Uterus (tissue), 4 donors: Measurements from ENCODE around the gene MYH11. TPM values are rescaled to one million over a fixed set of nuclear protein-coding genes. Genes with fewer than 3 reads are reported as not detected.

ENCODE experiments used
- DNase-seq, 2 donors: peaks; one replicate each; pipeline ENCODE4 v3.0.0-alpha.2; 2019 to 2020
- H3K27ac ChIP-seq, 2 donors: fragments of 200-600 bp; sonication (generic); 1 replicate in 1 of 2; 2 replicates in 1 of 2; pipeline ENCODE4 v1.5.1; 2016 to 2018
- H3K27me3 ChIP-seq, 2 donors: fragments of 200-600 bp; sonication (generic); one replicate each; pipeline ENCODE4 v1.5.1; 2018 to 2019; ENCODE audit warnings: control low read depth in 1 of 2
- H3K36me3 ChIP-seq, 2 donors: fragments of 200-600 bp; sonication (generic); one replicate each; pipeline ENCODE4 v1.5.1; 2019; ENCODE audit warnings: control low read depth in 1 of 2
- H3K4me1 ChIP-seq, 2 donors: fragments of 200-600 bp; sonication (generic); one replicate each; pipeline ENCODE4 v1.5.1; 2018 to 2019; ENCODE audit warnings: control low read depth in 1 of 2
- H3K4me3 ChIP-seq, 2 donors: fragments of 200-600 bp; sonication (generic); 1 replicate in 1 of 2; 2 replicates in 1 of 2; pipeline ENCODE4 v1.5.1; 2018 to 2019; ENCODE audit warnings: mild to moderate bottlenecking in 1 of 2
- H3K9me3 ChIP-seq, 2 donors: fragments of 200-600 bp; sonication (generic); one replicate each; pipeline ENCODE4 v1.5.1; 2019; ENCODE audit warnings: control low read depth in 1 of 2
- CTCF ChIP-seq, 4 experiments: fragments of 200-600 bp in 2 of 4; fragments of 450-650 bp in 2 of 4; sonication (generic) in 2 of 4; IDR thresholded peaks; one replicate each; pipeline ENCODE4 v1.5.1; 2016 to 2019; ENCODE audit warnings: antibody characterized with exemption in 4 of 4, mild to moderate bottlenecking in 2 of 4, moderate library complexity in 1 of 4
- POLR2A ChIP-seq, 2 donors: fragments of 450-650 bp; IDR thresholded peaks; one replicate each; pipeline ENCODE4 v1.6.1; 2016; ENCODE audit warnings: antibody characterized with exemption in 2 of 2, mild to moderate bottlenecking in 1 of 2, moderate library complexity in 1 of 2
- intact Hi-C: fragments of 100-400 bp; cut with DNase I; formaldehyde crosslinking; loops from one replicate; pipeline ENCODE4 v1.15.1; 2023; ENCODE audit warnings: low total_unique reads
- total RNA-seq, 4 donors: library from RNA; depleted of rRNA in 3 of 4; stranded (reverse); fragments of >200 nt in 3 of 4; gene quantifications; one replicate each; pipeline versions ENCODE4 v1.1.0 to v1.2.4, GENCODE V29; 2014 to 2023
- donor health status: DM: yes; HTN: yes; CAD: no.

Gene MYH11
- total RNA-seq, 4 donors from 2014 or later = 447 to 1,893 (median 822) TPM

- intact Hi-C loops = no loop called here
- TF ChIP-seq CTCF (IDR thresholded peaks at IDR 0.05) (no peak), POLR2A (IDR thresholded peaks at IDR 0.05) (no peak)
- Histone ChIP-seq H3K4me3 (no peak overlapping the region), H3K36me3 (no peaks in the 10 kb centered on the region), H3K27ac (no peak overlapping the region), H3K4me1 (no peaks in the 10 kb centered on the region), H3K9me3 (no peaks in the 10 kb centered on the region), H3K27me3 (no peaks in the 10 kb centered on the region)
- no peak for DNase-seq
These were observed 116.9 kb downstream of the MYH11 start for GRCh38 chr16:15739950-15740349.

GRCh38 chr16:15739464-15739863 is 117.4 kb downstream of the MYH11 start:
- H3K4me1 ChIP-seq = no peaks in the 10 kb centered on the region
- no peak for DNase-seq
- no peaks in the 10 kb centered on the region for H3K27me3 ChIP-seq
- intact Hi-C loops = no loop called here
- H3K27ac ChIP-seq = no peak overlapping the region
- TF ChIP-seq POLR2A (IDR thresholded peaks at IDR 0.05) = no peak
- TF ChIP-seq CTCF (IDR thresholded peaks at IDR 0.05) = no peak
- H3K4me3 ChIP-seq = no peak overlapping the region
- no peaks in the 10 kb centered on the region for H3K9me3 ChIP-seq
- H3K36me3 ChIP-seq = no peaks in the 10 kb centered on the region

- Histone ChIP-seq H3K4me3 (no peak overlapping the region), H3K27ac (no peak overlapping the region), H3K36me3 (no peaks in the 10 kb centered on the region)
These were observed 119.6 kb downstream of the MYH11 start for GRCh38 chr16:15737140-15737644.

GRCh38 chr16:15736529-15736928 is 120.3 kb downstream of the MYH11 start:
- no peak for DNase-seq
- Histone ChIP-seq H3K27ac (no peak overlapping the region), H3K27me3 (no peaks in the 10 kb centered on the region), H3K9me3 (no peaks in the 10 kb centered on the region), H3K4me3 (no peak overlapping the region), H3K4me1 (no peaks in the 10 kb centered on the region), H3K36me3 (no peaks in the 10 kb centered on the region)
- TF ChIP-seq CTCF (IDR thresholded peaks at IDR 0.05) = no peak
- no peak for TF ChIP-seq POLR2A (IDR thresholded peaks at IDR 0.05)
- intact Hi-C loops = no loop called here

More at GRCh38 chr16:15737140-15737644, 119.6 kb downstream of the MYH11 start:
- Histone ChIP-seq H3K27me3 (no peaks in the 10 kb centered on the region), H3K9me3 (no peaks in the 10 kb centered on the region), H3K4me1 (no peaks in the 10 kb centered on the region)
- DNase-seq = no peak
- intact Hi-C loops = no loop called here
- no peak for TF ChIP-seq CTCF (IDR thresholded peaks at IDR 0.05)
- TF ChIP-seq POLR2A (IDR thresholded peaks at IDR 0.05) = no peak

GRCh38 chr16:15735610-15736009 is 121.2 kb downstream of the MYH11 start:
- DNase-seq = no peak
- TF ChIP-seq POLR2A (IDR thresholded peaks at IDR 0.05) = no peak
- no peak for TF ChIP-seq CTCF (IDR thresholded peaks at IDR 0.05)
- Histone ChIP-seq H3K9me3 (no peaks in the 10 kb centered on the region), H3K4me1 (no peaks in the 10 kb centered on the region), H3K4me3 (no peak overlapping the region), H3K27me3 (no peaks in the 10 kb centered on the region), H3K36me3 (no peaks in the 10 kb centered on the region), H3K27ac (no peak overlapping the region)
- intact Hi-C loops = no loop called here
